ENCODE results near the gene FOXO6.

The FOXO6 gene

GRCh38 chr1:41414296-41414695, 53.1 kb downstream of the FOXO6 start:
- ChIA-PET CTCF (interaction anchor here (1.0 to 16.2 kb wide), 7 partner anchors 9 to 151 kb away, joined by 3 to 365 read pairs (median 7); no protein-coding TSS in a partner anchor), POLR2A (no interaction called here)
- DNase-seq (ENCODE audit: low read depth, low spot score), result no peak
- no peak overlapping the region for H3K4me3 ChIP-seq (ENCODE audit: low read depth, low read length)
- TF ChIP-seq CTCF (IDR thresholded peaks at IDR 0.05; ENCODE audit: insufficient read depth, low read length, missing control alignments), result no peak

GRCh38 chr1:41414716-41415306, 53.6 kb downstream of the FOXO6 start:
- DNase-seq (ENCODE audit: low read depth, low spot score), result no peak
- H3K4me3 ChIP-seq (ENCODE audit: low read depth, low read length), result no peak overlapping the region
- CTCF ChIA-PET, result interaction anchor here (1.1 to 16.2 kb wide), 9 partner anchors 9 to 152 kb away, joined by 3 to 365 read pairs (median 5); no protein-coding TSS in a partner anchor
- POLR2A ChIA-PET, result no interaction called here
- TF ChIP-seq CTCF (IDR thresholded peaks at IDR 0.05; ENCODE audit: insufficient read depth, low read length, missing control alignments), result no peak

- no peak for DNase-seq (ENCODE audit: low read depth, low spot score)
- ChIA-PET CTCF (interaction anchor here (0.7 to 16.2 kb wide), 14 partner anchors 9 to 153 kb away, joined by 3 to 365 read pairs (median 8); no protein-coding TSS in a partner anchor), POLR2A (no interaction called here)
- no peak overlapping the region for H3K4me3 ChIP-seq (ENCODE audit: low read depth, low read length)
- TF ChIP-seq CTCF (IDR thresholded peaks at IDR 0.05; ENCODE audit: insufficient read depth, low read length, missing control alignments), result no peak
Measured at GRCh38 chr1:41416081-41416480, 54.8 kb downstream of the FOXO6 start.

DNA sequence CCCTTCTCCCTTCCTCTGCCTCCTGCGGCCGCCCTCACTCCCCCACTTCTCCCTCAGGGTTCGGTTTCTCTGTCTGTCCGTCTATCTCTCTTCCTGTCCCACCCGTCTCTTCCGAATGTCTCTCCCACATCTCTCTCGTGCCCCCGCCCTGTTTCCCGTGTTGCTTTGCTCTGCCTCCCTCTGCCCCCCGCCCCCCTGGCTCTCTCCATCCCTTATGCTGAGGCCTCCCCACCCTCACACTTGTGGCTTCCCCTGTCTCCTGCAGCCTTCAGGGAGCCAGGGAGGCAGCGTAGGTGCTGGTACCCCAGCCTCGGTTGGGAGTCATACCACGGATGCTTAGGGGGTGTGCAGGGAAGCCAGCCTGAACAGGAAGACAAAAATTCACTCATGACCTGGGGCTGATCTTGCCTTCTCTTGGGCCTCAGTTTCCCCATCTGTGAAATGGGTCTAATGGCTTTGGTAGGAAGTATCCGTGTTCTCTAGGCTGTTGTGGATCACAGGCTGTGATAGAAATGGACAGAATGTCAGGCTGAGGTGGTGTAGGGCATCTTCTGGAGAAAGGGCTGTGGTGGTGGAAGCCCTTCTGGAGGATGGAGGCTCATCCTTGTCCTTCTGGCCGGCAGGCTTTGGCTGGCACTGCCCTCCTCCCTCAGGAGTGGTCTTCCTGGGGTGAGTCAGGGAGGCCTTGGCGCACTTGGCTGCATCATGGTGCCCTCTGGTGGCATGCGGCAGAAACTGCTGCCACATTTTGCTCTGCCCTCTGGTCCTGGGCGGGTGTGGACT, 55.5 kb downstream of the FOXO6 start:
- H3K4me3 ChIP-seq (ENCODE audit: low read depth, low read length), result no peak overlapping the region
- CTCF ChIA-PET, result interaction anchor here (0.5 to 16.2 kb wide), 55 partner anchors 8 to 264 kb away, joined by 3 to 365 read pairs (median 6); partner anchors contain the start of gene FOXO6
- POLR2A ChIA-PET, result no interaction called here
- no peak for DNase-seq (ENCODE audit: low read depth, low spot score)
- peak; percentile 94 for TF ChIP-seq CTCF (IDR thresholded peaks at IDR 0.05; ENCODE audit: insufficient read depth, low read length, missing control alignments)

DNA sequence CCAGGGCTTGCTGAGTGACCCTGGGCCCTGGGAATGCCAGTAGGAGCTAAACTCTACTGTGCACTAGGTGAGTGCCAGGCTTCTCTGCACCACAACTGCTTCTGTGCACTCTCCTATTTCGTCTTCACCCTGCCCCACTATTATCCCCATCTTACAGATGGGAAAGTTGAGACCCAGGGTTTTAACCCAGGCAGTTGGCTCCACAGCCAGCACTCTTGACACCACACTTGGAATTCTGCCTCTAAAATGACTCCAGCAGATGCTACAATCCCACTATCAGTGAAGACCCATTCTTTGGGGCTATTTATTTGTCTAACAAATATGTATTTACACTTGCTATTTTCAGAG, 56.1 kb downstream of the FOXO6 start:
- no peak for TF ChIP-seq CTCF (IDR thresholded peaks at IDR 0.05; ENCODE audit: insufficient read depth, low read length, missing control alignments)
- ChIA-PET POLR2A (no interaction called here), CTCF (interaction anchor here (0.5 to 16.2 kb wide), 52 partner anchors 8 to 265 kb away, joined by 3 to 365 read pairs (median 6); partner anchors contain the start of gene FOXO6)
- H3K4me3 ChIP-seq (ENCODE audit: low read depth, low read length), result no peak overlapping the region
- no peak for DNase-seq (ENCODE audit: low read depth, low spot score)

DNA sequence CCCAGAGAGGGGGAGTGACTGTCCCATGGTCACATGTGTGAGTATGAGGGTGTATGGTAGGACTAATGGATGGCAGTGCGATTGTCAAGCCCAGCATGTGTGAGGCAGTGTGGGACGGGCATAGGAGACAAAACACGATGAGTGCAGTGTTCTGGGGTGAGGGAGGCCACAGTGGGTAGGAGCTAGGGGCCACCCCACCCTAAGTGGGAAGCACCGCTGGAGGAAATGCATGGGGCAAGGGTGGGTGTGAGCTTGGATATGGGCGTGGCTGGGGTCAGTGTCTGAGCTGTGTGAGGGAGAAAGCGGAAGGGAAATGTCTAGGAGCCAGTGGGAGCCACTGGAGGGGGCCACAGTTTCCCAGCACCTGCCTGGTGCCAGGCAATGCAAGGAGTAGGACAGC, 56.5 kb downstream of the FOXO6 start:
- ChIA-PET CTCF (interaction anchor here (0.5 to 16.2 kb wide), 53 partner anchors 9 to 265 kb away, joined by 3 to 365 read pairs (median 6); partner anchors contain the start of gene FOXO6), POLR2A (no interaction called here)
- TF ChIP-seq CTCF (IDR thresholded peaks at IDR 0.05; ENCODE audit: insufficient read depth, low read length, missing control alignments), result no peak
- no peak for DNase-seq (ENCODE audit: low read depth, low spot score)
- no peak overlapping the region for H3K4me3 ChIP-seq (ENCODE audit: low read depth, low read length)

Measured in AG04449 (cell line).